Smooth muscle cell (in vitro differentiated cells): ENCODE results near the gene DNAAF3. TPM values are rescaled to one million over a fixed set of nuclear protein-coding genes. Genes with fewer than 3 reads are reported as not detected.

Experiments
- DNase-seq: peaks from one replicate; lab custom pipeline; 2025; ENCODE audit not compliant: unreplicated experiment; lab: John Stamatoyannopoulos, UW
- H2AFZ ChIP-seq: fragments of 200-600 bp; sonication (generic); 2 replicates; pipeline ENCODE4 v1.6.0; 2016; ENCODE audit warnings: antibody characterized with exemption, low read depth, mild to moderate bottlenecking
- H3F3A ChIP-seq: fragments of 200-600 bp; sonication (generic); 2 replicates; pipeline ENCODE4 v1.6.0; 2017; ENCODE audit warnings: antibody characterized with exemption, low read depth
- H3K27ac ChIP-seq: fragments of 200-600 bp; sonication (generic); 2 replicates; pipeline ENCODE4 v1.5.1; 2016; ENCODE audit warnings: low read depth, mild to moderate bottlenecking
- H3K27me3 ChIP-seq: fragments of 200-600 bp; sonication (generic); 2 replicates; pipeline ENCODE4 v1.6.1; 2016; ENCODE audit warnings: low read depth, mild to moderate bottlenecking
- H3K36me3 ChIP-seq: fragments of 200-600 bp; sonication (generic); 2 replicates; pipeline ENCODE4 v1.5.1; 2016; ENCODE audit warnings: low read depth
- H3K4me1 ChIP-seq: fragments of 200-600 bp; sonication (generic); 2 replicates; pipeline ENCODE4 v1.5.1; 2016; ENCODE audit warnings: low read depth
- H3K4me2 ChIP-seq: fragments of 200-600 bp; sonication (generic); 2 replicates; pipeline ENCODE4 v1.6.0; 2016; ENCODE audit warnings: mild to moderate bottlenecking
- H3K4me3 ChIP-seq: fragments of 200-600 bp; sonication (generic); 2 replicates; pipeline ENCODE4 v1.5.1; 2016; ENCODE audit warnings: mild to moderate bottlenecking
- H3K79me2 ChIP-seq: fragments of 200-600 bp; sonication (generic); 2 replicates; pipeline ENCODE4 v1.6.0; 2016; ENCODE audit warnings: low read depth, mild to moderate bottlenecking
- H3K9ac ChIP-seq: fragments of 200-600 bp; sonication (generic); 2 replicates; pipeline ENCODE4 v1.6.0; 2016; ENCODE audit warnings: low read depth
- H3K9me3 ChIP-seq: fragments of 200-600 bp; sonication (generic); replicated peaks from 2 replicates; pipeline ENCODE4 v1.5.1; 2016; ENCODE audit warnings: low read depth
- H4K20me1 ChIP-seq: fragments of 200-600 bp; sonication (generic); 2 replicates; pipeline ENCODE4 v1.6.0; 2016; ENCODE audit warnings: low read depth
- WGBS: methylation state at CpG from one replicate; pipeline ENCODE4 v1.1.7; 2016; ENCODE audit warnings: low lambda C conversion rate; 5-methylcytosine and 5-hydroxymethylcytosine counted together
- polyA plus RNA-seq: library from polyadenylated mRNA; unstranded; fragments of >200 nt; fragmentation: Nextera tagmentation; extraction: Ambion mirVana; gene quantifications from 2 replicates; pipeline ENCODE4 v1.2.1, GENCODE V29; 2016
- total RNA-seq: library from RNA; depleted of rRNA; stranded (reverse); fragments of >200 nt; gene quantifications from 2 replicates; pipeline ENCODE4 v1.2.3, GENCODE V29; 2014
- TF ChIP-seq, protein P1 (sequence below): fragments of 200-600 bp; sonication (generic); IDR thresholded peaks from 2 replicates; pipeline ENCODE4 v1.5.1; 2017; ENCODE audit warnings: borderline replicate concordance, mild to moderate bottlenecking, antibody characterized with exemption; ENCODE audit not compliant: insufficient read depth, poor library complexity, severe bottlenecking

Gene DNAAF3
- total and polyA plus RNA-seq, 2 experiments from 2014 or later = 1.3 to 1.4 TPM

DNA sequence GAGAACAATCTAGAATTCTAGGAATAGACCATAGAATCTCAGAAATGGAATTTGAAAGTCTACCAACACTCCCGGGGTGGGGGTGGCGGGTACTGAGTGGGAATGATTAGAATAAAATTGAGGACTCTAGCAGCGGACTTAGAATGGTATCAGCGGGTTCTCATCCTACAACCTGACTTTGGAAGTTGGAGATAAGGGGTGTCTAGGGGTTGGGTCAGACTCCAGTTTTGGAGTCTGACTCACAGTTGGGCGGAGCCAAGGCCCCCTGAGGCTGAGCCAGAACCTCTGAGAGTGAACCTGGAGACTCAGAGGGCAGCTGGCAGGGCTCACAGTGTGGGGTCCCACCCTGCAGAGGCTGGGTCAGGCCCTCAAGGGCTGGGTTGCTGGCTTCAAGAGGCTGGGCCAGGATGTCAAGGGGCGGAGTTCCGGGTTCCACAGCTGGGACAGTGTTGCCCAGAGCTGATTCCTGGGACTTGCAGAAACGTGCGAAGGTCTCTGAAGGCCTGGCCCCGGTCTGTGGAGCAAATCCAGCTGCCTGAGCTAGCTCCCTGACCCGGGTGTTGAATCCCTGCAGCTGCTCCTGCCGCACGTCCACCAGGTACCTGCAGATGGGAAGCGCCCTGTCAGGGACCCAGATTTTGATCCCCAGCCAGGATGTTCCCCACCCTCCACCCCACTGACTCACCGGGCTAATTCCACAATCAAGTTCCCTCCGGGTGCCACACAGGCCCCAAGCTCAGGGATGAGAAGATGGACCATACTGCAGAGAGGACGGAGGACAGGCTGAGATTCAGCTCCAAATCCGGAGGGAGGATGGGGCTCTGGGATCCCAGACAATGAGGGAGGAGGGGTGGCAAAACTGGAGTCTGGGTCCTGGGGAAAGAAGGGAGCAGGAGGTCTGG lies 7.3 kb downstream of the DNAAF3 start:
- TF ChIP-seq, protein P1, sequence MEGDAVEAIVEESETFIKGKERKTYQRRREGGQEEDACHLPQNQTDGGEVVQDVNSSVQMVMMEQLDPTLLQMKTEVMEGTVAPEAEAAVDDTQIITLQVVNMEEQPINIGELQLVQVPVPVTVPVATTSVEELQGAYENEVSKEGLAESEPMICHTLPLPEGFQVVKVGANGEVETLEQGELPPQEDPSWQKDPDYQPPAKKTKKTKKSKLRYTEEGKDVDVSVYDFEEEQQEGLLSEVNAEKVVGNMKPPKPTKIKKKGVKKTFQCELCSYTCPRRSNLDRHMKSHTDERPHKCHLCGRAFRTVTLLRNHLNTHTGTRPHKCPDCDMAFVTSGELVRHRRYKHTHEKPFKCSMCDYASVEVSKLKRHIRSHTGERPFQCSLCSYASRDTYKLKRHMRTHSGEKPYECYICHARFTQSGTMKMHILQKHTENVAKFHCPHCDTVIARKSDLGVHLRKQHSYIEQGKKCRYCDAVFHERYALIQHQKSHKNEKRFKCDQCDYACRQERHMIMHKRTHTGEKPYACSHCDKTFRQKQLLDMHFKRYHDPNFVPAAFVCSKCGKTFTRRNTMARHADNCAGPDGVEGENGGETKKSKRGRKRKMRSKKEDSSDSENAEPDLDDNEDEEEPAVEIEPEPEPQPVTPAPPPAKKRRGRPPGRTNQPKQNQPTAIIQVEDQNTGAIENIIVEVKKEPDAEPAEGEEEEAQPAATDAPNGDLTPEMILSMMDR = no peak
- H2AFZ ChIP-seq = no peak overlapping the region
- 67% methylated on average over 18 of the region's 18 CpGs for WGBS

DNA sequence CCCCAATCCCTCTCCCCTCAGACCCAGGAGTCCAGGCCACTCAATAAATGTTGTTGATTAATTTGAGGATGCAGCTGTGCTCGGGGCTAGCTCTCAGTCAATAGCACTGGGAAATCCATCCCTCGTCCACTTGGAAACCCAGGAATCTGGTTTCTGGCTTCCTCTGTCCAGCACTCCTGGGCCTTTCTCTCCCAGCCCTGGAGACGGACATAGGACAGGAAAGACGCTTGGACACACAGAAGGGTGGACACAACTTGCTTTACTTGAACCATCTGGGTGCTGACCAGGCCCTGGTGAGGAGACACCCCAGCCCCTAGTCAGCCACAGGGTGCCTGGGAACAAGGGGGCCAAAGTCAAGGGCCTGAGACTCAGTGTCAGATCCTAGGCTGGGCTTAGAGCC lies 8.0 kb downstream of the DNAAF3 start:
- Histone ChIP-seq H4K20me1 (no peaks in the 10 kb centered on the region), H3K4me1 (no peaks in the 10 kb centered on the region), H3K9ac (no peak overlapping the region), H3K4me2 (no peak overlapping the region), H3F3A (no peaks in the 10 kb centered on the region), H3K27ac (no peak overlapping the region), H3K4me3 (no peak overlapping the region), H3K9me3 (no peaks in the 10 kb centered on the region), H2AFZ (no peak overlapping the region), H3K27me3 (peaks cover 32% of the 10 kb centered on the region), H3K79me2 (no peaks in the 10 kb centered on the region), H3K36me3 (no peaks in the 10 kb centered on the region)
- no peak for DNase-seq
- TF ChIP-seq, protein P1 = no peak
- WGBS = 53% methylated on average over 4 of the region's 4 CpGs

More for the DNA sequence above, 7.3 kb downstream of the DNAAF3 start:
- Histone ChIP-seq H3K27me3 (peaks cover 32% of the 10 kb centered on the region), H3K36me3 (no peaks in the 10 kb centered on the region), H3K4me3 (no peak overlapping the region), H3K27ac (no peak overlapping the region), H4K20me1 (no peaks in the 10 kb centered on the region), H3K4me1 (no peaks in the 10 kb centered on the region), H3K9ac (no peak overlapping the region), H3F3A (no peaks in the 10 kb centered on the region), H3K9me3 (no peaks in the 10 kb centered on the region), H3K79me2 (no peaks in the 10 kb centered on the region), H3K4me2 (no peak overlapping the region)
- no peak for DNase-seq

DNA sequence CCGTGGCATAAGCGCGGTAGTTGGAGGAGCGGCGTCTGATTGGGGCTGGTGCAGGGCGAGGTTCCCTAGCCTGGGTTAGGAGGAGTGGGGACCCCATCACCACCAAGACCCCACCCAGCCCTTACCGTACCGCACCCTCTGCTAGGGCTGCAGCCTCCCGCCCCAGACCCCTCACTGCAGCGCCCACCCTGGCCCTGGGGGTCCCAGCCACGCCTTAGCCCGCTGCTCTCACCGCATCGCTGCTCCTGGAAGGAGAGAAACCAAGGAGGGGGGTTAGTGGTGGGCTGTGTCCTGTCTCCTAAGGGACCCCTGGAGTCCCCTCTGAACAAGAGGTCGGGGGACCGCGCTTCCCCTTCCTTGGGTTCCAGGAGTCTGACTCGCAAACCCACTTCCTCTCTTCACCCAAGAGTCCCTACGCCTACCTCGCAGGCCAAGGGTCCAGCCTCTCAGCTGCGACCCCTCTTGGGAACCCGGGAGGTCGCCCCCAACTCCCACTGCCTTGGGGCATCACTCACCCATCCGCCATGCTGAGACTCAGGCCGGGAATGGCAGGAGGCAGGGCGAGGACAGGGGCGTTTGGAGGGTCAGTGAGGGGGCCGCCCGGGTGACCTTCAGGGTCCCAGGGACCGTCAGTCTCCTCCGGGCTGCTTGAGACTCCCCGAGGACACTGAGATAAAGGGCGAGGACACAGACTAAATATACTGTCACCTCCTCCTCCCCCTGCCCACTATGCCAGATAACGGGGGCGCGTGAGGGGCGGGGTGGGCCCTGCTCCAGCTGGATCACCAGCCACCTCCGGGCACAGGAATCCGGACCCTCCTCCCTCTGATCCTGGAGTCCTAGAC lies 9.1 kb downstream of the DNAAF3 start, which contains the start of gene TNNI3:
TSS of gene TNNI3 (minus strand) at position 669 of the 845 bp plus-strand sequence. CDS start at position 526, 143 bp downstream.
- Histone ChIP-seq H3K4me3 (peak within 1 kb of the TSS; percentile 37), H3F3A (no peaks in the 10 kb centered on the region), H3K36me3 (no peaks in the 10 kb centered on the region), H2AFZ (no peak within 1 kb of the TSS), H3K9ac (no peak within 1 kb of the TSS), H3K4me2 (peak within 1 kb of the TSS; percentile 80), H3K27me3 (peaks cover 27% of the 10 kb centered on the region), H3K4me1 (no peaks in the 10 kb centered on the region), H3K27ac (no peak within 1 kb of the TSS), H4K20me1 (no peaks in the 10 kb centered on the region), H3K79me2 (no peaks in the 10 kb centered on the region), H3K9me3 (no peaks in the 10 kb centered on the region)
- WGBS = 64% methylated on average over 25 of the region's 39 CpGs
- TF ChIP-seq, protein P1 = no peak
- no peak for DNase-seq
